Superior temporal gyrus (tissue), 1 donor: Measurements from ENCODE around the gene WDPCP.
"Not testable (repeated sequence)": the region's sequence is repeated elsewhere in the genome, so short reads cannot be mapped to it uniquely, and the experiment has no call there.

Source experiments
- DNase-seq: peaks from one replicate; pipeline ENCODE4 v3.0.0-alpha.2; 2016; ENCODE audit errors: extremely low spot score

The WDPCP gene

GRCh38 chr2:63463142-63463541 lies 125.1 kb downstream of the WDPCP start:
- DNase-seq: no peak

GRCh38 chr2:63446658-63447057 lies 141.6 kb downstream of the WDPCP start:
- no peak for DNase-seq

- no peak for DNase-seq
Measured at GRCh38 chr2:63444565-63445288, 143.6 kb downstream of the WDPCP start.

- no peak for DNase-seq
Measured at GRCh38 chr2:63440612-63441011, 147.7 kb downstream of the WDPCP start.

- peak; percentile 33 for DNase-seq
Measured at GRCh38 chr2:63438181-63438580, 150.1 kb downstream of the WDPCP start.

- no peak for DNase-seq
Measured at GRCh38 chr2:63436488-63436887, 151.8 kb downstream of the WDPCP start.

- no peak for DNase-seq
Measured at GRCh38 chr2:63435070-63435469, 153.2 kb downstream of the WDPCP start.

GRCh38 chr2:63434024-63435001 lies 154.0 kb downstream of the WDPCP start:
- no peak for DNase-seq

- DNase-seq: no peak
Measured at GRCh38 chr2:63432373-63432772, 155.9 kb downstream of the WDPCP start.

GRCh38 chr2:63425606-63426005 lies 162.7 kb downstream of the WDPCP start:
- DNase-seq: no peak

- no peak for DNase-seq
Measured at GRCh38 chr2:63425079-63425416, 163.2 kb downstream of the WDPCP start.

GRCh38 chr2:63424329-63425078 lies 163.8 kb downstream of the WDPCP start:
- DNase-seq: no peak

GRCh38 chr2:63422556-63422955 lies 165.7 kb downstream of the WDPCP start:
- no peak for DNase-seq

GRCh38 chr2:63408530-63408929 lies 179.7 kb downstream of the WDPCP start:
- DNase-seq: no peak

GRCh38 chr2:63406641-63407040 lies 181.6 kb downstream of the WDPCP start:
- no peak for DNase-seq

- no peak for DNase-seq
Measured at GRCh38 chr2:63403820-63404219, 184.5 kb downstream of the WDPCP start.

GRCh38 chr2:63402889-63403288 lies 185.4 kb downstream of the WDPCP start:
- not testable (repeated sequence) for DNase-seq

- no peak for DNase-seq
Measured at GRCh38 chr2:63399156-63399555, 189.1 kb downstream of the WDPCP start.

- no peak for DNase-seq
Measured at GRCh38 chr2:63379451-63379850, 208.8 kb downstream of the WDPCP start.

GRCh38 chr2:63378589-63378988 lies 209.7 kb downstream of the WDPCP start:
- DNase-seq: no peak

GRCh38 chr2:63374341-63374740 lies 213.9 kb downstream of the WDPCP start:
- DNase-seq: no peak

GRCh38 chr2:63372549-63372948 lies 215.7 kb downstream of the WDPCP start:
- no peak for DNase-seq
